Activated CD8-positive, alpha-beta memory T cell treated with anti-CD3 and anti-CD28 coated beads for 36 hours (primary cell): ENCODE data around the gene RAB19. TPM values are rescaled to one million over a fixed set of nuclear protein-coding genes. Genes with fewer than 3 reads are reported as not detected.
"Not testable (repeated sequence)": the region's sequence is repeated elsewhere in the genome, so short reads cannot be mapped to it uniquely, and the experiment has no call there.

Source experiments
- CTCF ChIA-PET: fragments of 350-600 bp; sonication (Branson Sonifier 250); formaldehyde crosslinking; loops from one replicate; lab custom pipeline; 2021; ENCODE audit warnings: antibody characterized with exemption; lab: Charles Lee
- POLR2A ChIA-PET: fragments of 350-600 bp; sonication (Branson Sonifier 250); formaldehyde crosslinking; loops from one replicate; lab custom pipeline; 2021; ENCODE audit warnings: antibody characterized with exemption; lab: Charles Lee
- total RNA-seq, 2 experiments: library from RNA; stranded (reverse); gene quantifications; one replicate each; pipeline ENCODE4 v1.2.3, GENCODE V29; 2021

Gene RAB19
- total RNA-seq, 2 experiments from 2014 or later = 5.7 to 6.3 TPM

DNA sequence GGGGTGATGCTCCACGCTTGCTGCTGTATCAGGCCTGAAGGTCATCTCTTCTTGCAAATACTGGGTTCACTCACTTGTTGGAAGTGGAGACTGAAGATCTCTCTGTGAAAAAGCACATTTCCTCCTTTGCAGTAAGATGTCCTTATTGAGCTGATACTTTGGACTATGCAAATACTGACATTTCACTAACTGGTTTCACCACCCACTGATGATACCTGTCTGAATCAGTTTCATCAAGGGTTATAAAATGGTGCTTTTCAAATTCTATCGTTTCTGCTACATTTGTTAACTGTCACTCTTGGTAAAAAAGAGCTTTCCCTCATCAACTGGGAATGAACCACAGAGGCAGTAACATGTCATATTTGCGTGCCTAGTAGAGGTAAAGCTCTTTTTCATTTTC, 35.5 kb downstream of the RAB19 start:
- POLR2A ChIA-PET = interaction anchor here (0.5 kb wide), 1 partner anchor 21 kb away, joined by 4 read pairs; no protein-coding TSS in a partner anchor

DNA sequence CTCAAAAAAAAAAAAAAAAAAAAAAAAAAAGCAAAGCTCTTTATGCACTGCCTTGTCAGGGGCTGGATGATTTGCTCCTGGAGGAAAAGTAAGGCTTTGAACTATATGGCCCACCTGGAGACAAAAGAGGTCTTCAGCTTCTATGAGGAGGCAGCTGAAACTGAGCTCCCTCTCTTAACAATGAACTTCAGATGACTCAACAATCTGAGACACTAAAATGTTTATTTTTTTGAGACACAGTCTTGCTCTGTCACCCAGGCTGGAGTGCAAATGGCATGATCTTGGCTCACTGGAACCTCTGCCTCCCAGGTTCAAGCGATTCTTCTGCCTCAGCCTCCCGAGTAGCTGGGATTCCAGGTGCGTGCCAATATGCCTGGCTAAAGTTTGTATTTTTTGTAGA, 36.7 kb downstream of the RAB19 start:
- POLR2A ChIA-PET = no interaction called here
- CTCF ChIA-PET = no interaction called here

More for the DNA sequence above, 35.5 kb downstream of the RAB19 start:
- CTCF ChIA-PET = no interaction called here

DNA sequence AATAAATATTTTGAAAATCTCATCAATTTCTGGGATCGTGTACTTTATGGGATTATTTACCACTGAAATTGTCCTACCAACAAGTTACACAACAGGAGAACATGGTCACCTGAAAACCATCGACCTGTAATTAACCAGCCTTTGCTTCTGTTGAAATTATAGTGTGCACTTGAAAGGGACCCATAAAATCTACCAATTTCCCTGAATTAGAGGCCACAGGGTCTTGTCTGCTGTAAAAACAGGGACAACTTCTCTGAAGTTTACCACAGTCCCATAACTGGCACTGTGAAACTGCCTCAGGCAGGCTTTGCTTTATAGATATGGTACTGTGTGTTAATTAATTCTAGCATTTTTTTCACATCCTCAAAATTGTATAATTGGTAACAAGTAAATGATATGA, 37.7 kb downstream of the RAB19 start:
- ChIA-PET CTCF (no interaction called here), POLR2A (interaction anchor here (0.7 kb wide), 2 partner anchors 35 to 387 kb away, joined by 4 to 6 read pairs; no protein-coding TSS in a partner anchor)

DNA sequence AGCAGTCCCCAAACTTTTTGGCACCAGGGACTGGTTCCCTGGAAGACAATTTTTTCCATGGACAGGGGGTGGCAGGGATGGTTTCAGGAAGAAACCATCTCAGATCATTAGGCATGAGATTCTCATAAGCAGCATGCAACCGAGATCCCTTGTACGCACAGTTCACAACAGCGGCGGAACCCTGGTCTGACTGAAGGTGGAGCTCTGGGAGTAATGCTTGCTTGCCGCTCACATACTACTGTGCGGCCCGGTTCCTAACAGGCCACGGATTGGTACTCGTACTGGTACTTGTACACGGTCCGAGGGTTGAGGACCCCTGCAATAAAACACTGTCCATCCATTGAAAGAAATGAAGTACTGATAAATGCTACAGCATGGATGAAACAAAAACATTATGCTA, 42.6 kb downstream of the RAB19 start:
- ChIA-PET POLR2A (no interaction called here), CTCF (no interaction called here)

DNA sequence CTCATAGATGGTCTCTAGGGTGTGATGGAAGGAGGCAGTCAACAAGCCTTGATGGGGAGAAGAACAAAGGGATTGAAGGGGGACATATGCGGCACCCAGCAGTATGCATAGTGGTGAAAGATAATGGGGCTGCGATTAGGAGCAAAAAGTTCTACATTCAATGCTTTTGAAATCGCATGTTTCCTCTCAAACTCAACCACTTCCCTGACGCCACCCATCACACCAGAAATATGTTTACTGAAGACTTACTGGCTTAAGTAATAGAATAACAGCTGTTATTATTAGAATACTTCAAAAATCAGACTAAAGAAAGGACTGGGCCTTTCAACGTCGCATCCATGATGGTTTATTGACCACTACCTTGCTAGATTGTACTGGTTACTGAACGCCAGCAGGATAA, 44.0 kb downstream of the RAB19 start:
- ChIA-PET CTCF (interaction anchor here (0.6 kb wide), 1 partner anchor 38 kb away, joined by 3 read pairs; no protein-coding TSS in a partner anchor), POLR2A (no interaction called here)

DNA sequence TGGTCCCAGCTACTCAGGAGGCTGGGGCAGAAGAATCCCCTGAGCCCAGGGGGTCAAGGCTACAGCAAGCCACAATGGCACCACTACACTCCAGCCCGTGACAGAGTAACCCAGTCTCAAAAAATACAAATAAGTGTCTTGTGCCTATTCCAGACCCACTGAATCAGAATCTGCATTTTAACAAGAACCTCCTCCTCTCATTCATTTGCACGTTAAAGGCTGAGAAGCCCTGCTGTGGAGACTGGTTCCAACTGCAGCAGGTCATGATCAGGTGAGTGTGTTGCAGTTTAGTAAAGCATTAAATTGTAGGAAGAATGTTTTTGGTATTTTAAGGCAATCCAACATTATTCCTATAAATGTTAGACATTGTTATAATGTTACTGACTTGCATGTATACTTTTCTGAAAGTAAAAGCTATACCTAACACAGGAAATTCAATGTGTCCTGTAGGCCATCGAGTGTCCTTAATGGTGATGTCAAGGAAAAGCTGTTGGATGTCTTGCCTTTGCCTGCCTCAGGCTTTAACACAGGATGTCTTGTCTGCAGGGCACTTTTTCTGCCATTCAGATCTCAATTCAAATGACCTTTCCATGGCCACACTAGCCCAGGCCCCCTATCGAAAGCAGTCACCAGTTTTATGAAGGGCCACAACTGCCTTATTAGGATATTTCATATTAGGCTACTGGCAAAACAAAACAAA, 45.1 kb downstream of the RAB19 start:
- POLR2A ChIA-PET = no interaction called here

DNA sequence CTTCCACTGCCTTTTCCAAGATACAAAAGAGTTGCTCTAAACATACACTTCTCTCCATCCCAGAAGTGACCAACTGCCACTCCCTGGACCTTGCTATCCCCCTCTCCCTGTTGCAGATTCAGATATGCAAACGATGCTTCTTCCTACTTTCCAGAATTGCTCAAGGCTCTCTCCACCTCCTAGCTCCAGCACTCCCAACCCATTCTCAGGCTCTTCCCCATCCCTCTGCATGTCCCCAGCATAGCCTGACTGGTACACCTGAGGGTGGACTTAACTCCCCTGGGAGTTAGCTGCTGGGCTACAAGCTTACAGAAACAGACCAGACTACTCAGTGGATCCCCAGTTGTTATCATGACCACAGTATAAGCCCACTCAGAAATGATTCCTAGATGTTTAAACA, 47.9 kb downstream of the RAB19 start:
- POLR2A ChIA-PET = interaction anchor here (0.6 kb wide), 1 partner anchor 189 kb away, joined by 3 read pairs; the partner anchor contains the start of gene DENND2A
- CTCF ChIA-PET = interaction anchor here (0.6 to 3.6 kb wide), 2 partner anchors 7 to 25 kb away, joined by 3 to 9 read pairs; no protein-coding TSS in a partner anchor

More for the DNA sequence above, 45.1 kb downstream of the RAB19 start:
- CTCF ChIA-PET = interaction anchor here (0.6 kb wide), 1 partner anchor 20 kb away, joined by 3 read pairs; no protein-coding TSS in a partner anchor

DNA sequence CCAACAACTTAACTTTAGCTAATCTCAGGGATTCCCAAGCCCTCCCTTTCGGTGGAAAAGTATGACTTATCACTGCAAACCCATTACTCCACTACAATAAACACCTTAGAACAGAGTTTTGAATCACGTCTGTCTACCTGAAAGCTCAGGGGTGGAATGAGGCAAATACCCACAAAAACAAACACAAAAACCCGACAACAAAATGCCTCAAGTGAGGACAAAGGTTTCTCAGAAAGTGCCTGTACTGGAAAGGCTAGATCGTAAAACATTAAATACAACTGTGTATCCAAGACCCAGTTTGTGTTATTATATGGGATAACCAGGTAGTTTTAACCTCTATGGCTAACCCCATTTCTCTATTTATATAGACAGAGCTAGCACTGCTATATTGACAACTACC, 49.4 kb downstream of the RAB19 start:
- ChIA-PET POLR2A (no interaction called here), CTCF (interaction anchor here (3.6 kb wide), 1 partner anchor 9 kb away, joined by 9 read pairs; no protein-coding TSS in a partner anchor)

DNA sequence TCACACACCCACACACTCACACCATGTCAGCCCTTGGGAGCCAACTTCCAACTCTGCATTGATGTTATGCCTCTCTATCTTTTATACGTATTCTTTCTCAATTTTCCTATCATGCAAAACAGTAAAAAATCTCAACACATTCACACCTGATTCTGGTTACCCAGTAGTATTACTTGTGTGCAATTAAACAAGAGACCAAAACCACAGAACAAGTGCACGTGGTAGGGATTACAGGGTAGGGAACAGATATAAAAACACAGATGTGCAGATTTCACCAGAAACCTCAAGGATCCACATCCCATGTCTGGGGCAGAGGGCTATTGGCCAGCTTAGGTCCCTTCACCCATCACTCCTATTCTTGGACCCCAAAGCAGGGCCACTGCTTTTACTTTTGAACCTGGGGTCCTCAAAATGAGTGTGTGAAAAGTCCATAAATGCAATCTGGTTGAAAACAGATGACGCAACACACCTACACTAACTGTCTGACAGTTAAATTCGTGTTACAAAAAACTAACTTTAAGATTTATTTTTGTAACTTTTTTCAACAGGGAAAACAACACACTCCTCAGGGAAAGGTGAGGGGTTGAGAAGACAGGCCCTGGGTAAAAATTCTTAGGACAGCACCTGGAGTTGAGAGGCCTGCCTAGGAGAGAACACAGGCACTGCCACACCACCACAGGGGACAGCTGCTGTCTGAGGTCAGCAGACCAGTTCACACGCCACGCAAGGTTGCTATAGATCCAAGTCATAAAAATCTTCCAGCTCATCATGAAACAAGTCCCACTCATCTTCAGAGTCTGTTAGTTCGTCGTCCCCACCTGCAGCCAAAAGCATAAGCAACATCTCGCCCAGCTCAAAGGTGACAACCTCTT, 50.2 kb downstream of the RAB19 start:
- CTCF ChIA-PET = interaction anchor here (0.9 to 3.6 kb wide), 2 partner anchors 10 to 43 kb away, joined by 3 to 9 read pairs; no protein-coding TSS in a partner anchor

DNA sequence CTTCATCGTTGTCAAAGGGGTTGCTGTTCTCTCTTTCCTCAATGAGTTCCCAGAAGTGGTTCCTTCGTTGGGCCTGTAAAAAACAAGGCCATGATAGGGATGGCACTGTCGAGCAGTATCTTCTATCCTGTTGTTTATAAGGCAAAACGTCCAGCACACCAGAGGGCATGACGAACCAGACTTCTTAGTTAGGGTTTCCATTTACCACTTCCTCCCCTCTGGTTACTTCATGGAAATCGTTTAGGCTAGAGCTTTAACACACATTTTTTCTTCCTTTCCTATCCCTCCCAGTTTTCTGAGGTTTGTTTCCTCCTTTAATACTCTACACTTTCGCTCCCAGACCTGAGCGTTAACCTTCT, 50.8 kb downstream of the RAB19 start:
- CTCF ChIA-PET = interaction anchor here (0.9 to 3.6 kb wide), 2 partner anchors 10 to 42 kb away, joined by 3 to 9 read pairs; no protein-coding TSS in a partner anchor

More for the DNA sequence above, 50.2 kb downstream of the RAB19 start:
- POLR2A ChIA-PET = not testable (repeated sequence)

DNA sequence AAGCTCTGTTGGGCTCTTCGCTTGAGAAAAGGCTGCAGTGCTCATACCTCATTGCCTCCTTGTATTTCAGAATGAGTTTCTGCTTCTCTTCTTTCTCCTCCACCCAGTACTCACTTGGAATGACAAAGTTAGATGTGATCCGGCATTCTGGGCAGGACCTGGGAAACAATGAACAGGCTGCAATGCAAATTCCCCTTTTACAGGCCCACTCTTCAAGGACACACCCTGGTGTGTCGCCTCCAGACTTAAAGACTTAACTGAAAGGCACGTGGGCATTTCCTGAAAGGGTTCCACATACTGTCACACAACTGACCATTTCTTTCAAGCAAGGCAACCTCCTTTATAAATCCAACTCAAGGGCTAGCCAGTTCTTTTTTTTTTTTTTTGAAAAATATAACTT, 51.9 kb downstream of the RAB19 start:
- POLR2A ChIA-PET = no interaction called here
- CTCF ChIA-PET = interaction anchor here (0.7 kb wide), 1 partner anchor 390 kb away, joined by 3 read pairs; no protein-coding TSS in a partner anchor

More for the DNA sequence above, 50.8 kb downstream of the RAB19 start:
- POLR2A ChIA-PET = no interaction called here

DNA sequence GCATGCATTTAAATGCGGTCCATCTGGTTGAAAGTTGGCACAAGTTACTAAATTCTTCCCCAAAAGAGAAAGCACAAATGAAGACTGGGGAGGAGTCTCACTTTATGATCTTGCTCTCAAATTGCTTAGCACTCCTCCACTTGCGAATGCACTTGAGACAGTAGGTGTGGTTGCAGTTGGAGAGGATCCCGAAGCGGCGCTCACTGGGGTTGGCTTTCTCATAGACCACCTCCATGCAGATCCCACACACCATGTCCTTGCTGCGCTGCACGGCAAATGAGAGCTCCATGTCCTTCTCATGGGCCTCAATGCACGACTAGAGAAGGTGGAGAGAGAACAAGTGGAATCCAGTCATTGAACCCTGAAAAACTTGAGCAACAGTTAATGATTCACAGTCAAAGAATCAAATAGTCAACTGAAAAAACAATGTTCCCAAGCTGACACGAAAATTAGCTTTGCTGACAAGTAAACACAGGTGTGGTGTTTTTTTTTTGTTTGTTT, 52.7 kb downstream of the RAB19 start:
- CTCF ChIA-PET = interaction anchor here (0.7 to 1.0 kb wide), 2 partner anchors 13 to 391 kb away, joined by 3 to 5 read pairs; no protein-coding TSS in a partner anchor

DNA sequence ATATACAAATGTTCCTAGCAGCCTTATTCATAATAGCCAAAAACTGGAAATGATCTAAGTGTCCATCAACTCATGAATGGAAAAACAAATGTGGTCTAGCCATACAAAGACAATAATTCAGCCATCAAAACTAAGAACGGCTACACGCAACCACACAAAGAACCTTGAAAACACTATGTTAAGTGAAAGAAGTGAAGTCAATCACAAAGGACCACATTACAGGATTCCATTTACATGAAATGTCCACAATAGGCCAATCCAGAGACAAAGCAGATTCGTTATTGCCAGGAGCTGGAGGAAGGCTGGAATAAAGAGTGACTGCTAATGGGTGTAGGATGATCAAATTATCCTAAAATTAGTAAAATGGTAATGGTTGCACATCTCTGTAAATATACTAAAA, 54.3 kb downstream of the RAB19 start:
- ChIA-PET CTCF (no interaction called here), POLR2A (no interaction called here)

More for the DNA sequence above, 52.7 kb downstream of the RAB19 start:
- POLR2A ChIA-PET = no interaction called here

DNA sequence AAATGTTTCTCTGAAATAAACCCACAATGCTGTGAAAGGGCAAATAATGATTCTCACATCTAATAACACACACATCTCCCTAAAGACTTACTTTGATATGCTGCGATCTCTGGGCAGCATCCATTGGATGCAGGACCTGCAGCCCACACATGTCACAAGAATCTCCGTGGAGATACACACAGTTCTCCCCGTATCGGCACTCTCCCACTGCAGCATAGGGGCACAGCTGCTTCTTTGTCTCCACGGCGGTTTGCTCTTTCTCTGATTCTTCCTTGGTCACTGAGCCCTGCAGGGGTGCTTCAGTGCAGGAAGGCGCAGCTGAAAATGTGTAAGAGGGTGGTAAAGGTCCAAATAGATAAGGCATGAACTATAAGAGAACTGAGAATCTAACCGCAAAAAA, 55.1 kb downstream of the RAB19 start:
- CTCF ChIA-PET = interaction anchor here (0.6 kb wide), 1 partner anchor 9 kb away, joined by 4 read pairs; no protein-coding TSS in a partner anchor
- POLR2A ChIA-PET = no interaction called here

DNA sequence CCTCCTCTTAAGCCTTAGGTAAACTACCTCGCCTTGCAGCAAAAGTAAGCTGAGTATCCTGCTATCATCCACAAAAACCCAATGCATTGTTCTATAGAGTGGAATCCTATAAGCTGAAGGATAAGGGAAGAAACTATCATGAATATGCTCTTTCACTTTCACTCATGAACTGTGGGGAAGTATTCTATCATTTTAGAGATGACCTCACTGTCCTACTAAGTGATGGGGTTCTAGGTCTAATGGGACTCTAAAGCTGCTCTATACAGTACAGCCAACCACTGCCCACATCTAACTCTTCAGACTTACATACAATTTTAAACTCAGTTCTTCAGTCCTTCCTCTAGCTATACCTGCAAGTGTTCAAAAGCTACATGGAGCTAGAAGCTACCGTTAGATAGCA, 59.3 kb downstream of the RAB19 start:
- CTCF ChIA-PET = no interaction called here
- POLR2A ChIA-PET = no interaction called here

DNA sequence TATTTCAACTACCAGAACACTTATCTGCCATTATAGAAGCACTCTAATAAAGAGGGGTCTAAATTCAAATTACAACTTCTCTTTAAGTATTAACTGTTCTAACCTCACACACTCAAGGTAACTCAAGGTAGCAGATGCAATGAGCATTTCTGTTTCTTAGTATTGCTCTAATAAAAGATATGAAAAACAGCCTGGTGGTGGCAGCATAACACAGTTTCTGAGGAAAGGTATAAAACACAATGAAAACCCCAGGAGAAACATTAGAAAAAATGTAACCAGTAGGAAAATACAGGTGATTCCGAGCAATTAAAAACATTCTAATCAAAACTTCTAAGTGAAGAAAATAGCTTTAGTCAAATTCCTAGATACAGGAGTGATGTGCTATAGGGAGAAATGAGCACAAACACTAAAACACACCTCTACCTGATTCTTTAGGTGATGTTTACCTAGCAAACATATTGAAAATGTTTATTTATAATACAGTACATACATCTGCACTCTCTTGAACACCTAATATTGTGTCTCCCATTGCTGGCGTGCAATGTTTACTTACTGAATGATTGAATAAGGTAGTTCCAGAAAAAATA, 72.0 kb downstream of the RAB19 start:
- CTCF ChIA-PET = interaction anchor here (1.0 to 2.8 kb wide), 4 partner anchors 10 to 177 kb away, joined by 3 to 13 read pairs (median 6); no protein-coding TSS in a partner anchor
- POLR2A ChIA-PET = no interaction called here

DNA sequence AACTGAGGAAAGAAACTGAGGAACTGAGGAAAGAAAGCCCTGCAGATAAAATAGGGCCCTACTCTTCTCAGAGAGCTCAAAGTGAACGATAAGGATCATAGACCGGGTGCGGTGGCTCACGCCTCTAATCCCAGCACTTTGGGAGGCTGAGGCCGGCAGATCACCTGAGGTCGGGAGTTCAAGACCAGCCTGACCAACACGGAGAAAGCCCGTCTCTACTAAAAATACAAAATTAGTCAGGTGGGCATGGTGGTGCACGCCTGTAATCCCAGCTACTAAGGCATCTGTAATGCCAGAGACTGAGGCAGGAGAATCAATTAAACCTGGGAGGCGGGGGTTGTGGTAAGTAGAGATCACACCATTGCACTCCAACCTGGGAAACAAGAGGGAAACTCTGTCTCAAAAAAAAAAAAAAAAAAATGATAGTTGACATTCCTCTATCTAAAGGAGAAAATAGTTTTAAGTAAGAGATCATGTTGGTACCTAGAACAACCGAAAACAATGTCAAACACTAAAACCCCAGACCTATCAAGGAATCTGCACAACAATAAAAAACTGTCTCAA, 72.9 kb downstream of the RAB19 start:
- ChIA-PET POLR2A (interaction anchor here (0.5 to 0.9 kb wide), 4 partner anchors 35 to 537 kb away, joined by 4 to 8 read pairs (median 5); no protein-coding TSS in a partner anchor), CTCF (interaction anchor here (0.6 to 2.8 kb wide), 7 partner anchors 10 to 176 kb away, joined by 3 to 13 read pairs (median 4); no protein-coding TSS in a partner anchor)
